ENCODE data around the gene KLK13. TPM values are rescaled to one million over a fixed set of nuclear protein-coding genes. Genes with fewer than 3 reads are reported as not detected.

Gene KLK13
- total and polyA plus RNA-seq, 2 of the 13 experiments (the other 11 are each of a cell fraction or from before 2014, with no cell fraction given): 0.09 TPM; not detected in 1

GRCh38 chr19:51025809-51026553 lies 38.9 kb downstream of the KLK13 start:
- POLR2A ChIA-PET: no interaction called here
- FAIRE-seq (no peak), DNase-seq (ENCODE audit: low spot score) (no peak), ATAC-seq (no peak)
- H3K9ac ChIP-seq (ENCODE audit: insufficient read depth, low read depth, low read length): no peak overlapping the region
- CTCF ChIA-PET (ENCODE audit: low intra/inter-chr PET ratio, low total read pairs): no interaction called here
- in situ Hi-C loops (cut with HindIII; ENCODE audit: extremely low pct_ligation_motif_present, low pct_unique_long_range_greater_than_20kb) (no loop called here), intact Hi-C loops (cut with micrococcal nuclease; ENCODE audit: unreplicated experiment) (no loop called here)
- 20% methylated on average over 11 of the region's 18 CpGs for WGBS (ENCODE audit: low lambda C conversion rate)
- H3K27ac ChIP-seq (ENCODE audit: extremely low read length, insufficient read depth, low read length): no peak overlapping the region
- no TSS peak for BruUV-seq (replicated peaks)
- no peak overlapping the region for H3K4me3 ChIP-seq (replicated peaks in 1 of 3; ENCODE audit: insufficient read depth in 1 of 3, low read depth in 2 of 3, low read length in 3 of 3)
- TF ChIP-seq PCBP1 (IDR thresholded peaks at IDR 0.05; ENCODE audit: borderline replicate concordance, low read depth, low read length) (no peak), ZKSCAN8 (CRISPR knock-in tag; IDR thresholded peaks at IDR 0.05; ENCODE audit: borderline replicate concordance) (no peak), YY1 (IDR thresholded peaks at IDR 0.05; ENCODE audit: insufficient read depth, insufficient replicate concordance, low read depth, low read length) (no peak), ATF1 (CRISPR knock-in tag; IDR thresholded peaks at IDR 0.05) (no peak), ZNF704 (CRISPR knock-in tag; IDR thresholded peaks at IDR 0.05; ENCODE audit: borderline replicate concordance) (no peak), ZNF567 (CRISPR knock-in tag; IDR thresholded peaks at IDR 0.05; ENCODE audit: borderline replicate concordance) (no peak), HDAC2 (CRISPR knock-in tag; IDR thresholded peaks at IDR 0.05) (no peak)
- H3K36me3 ChIP-seq (replicated peaks in 1 of 2; ENCODE audit: control insufficient read depth in 1 of 2, insufficient read depth in 2 of 2, low read length in 2 of 2): no peaks in the 10 kb centered on the region
- H3K4me1 ChIP-seq (ENCODE audit: insufficient read depth, low read length): no peaks in the 10 kb centered on the region
- peaks cover 14 to 47% of the 10 kb centered on the region in 2 experiments; a peak in 4 of 5 replicates for H3K27me3 ChIP-seq (ENCODE audit: control insufficient read depth in 1 of 2, insufficient read depth in 2 of 2, low read length in 2 of 2)
- H3K79me2 ChIP-seq (ENCODE audit: insufficient read depth, low read length): no peaks in the 10 kb centered on the region
- no peaks in the 10 kb centered on the region for H4K20me1 ChIP-seq (ENCODE audit: insufficient read depth, low read length)
- H2AFZ ChIP-seq (ENCODE audit: low read length): no peak overlapping the region
- no peaks in the 10 kb centered on the region for H3K9me3 ChIP-seq (ENCODE audit: low read length)
- H3K4me2 ChIP-seq (ENCODE audit: low read depth, low read length): no peak overlapping the region
